Epithelial cell of esophagus (primary cell): ENCODE measurements around the gene USH1C.

Experiments
- DNase-seq: peaks from one replicate; pipeline ENCODE4 v3.0.0; 2010; ENCODE audit warnings: low read depth
- H3K4me3 ChIP-seq: 2 replicates; pipeline ENCODE4 v1.5.1; 2011; ENCODE audit warnings: mild to moderate bottlenecking, low read length, control low read depth
- CTCF ChIP-seq: IDR thresholded peaks from 2 replicates; pipeline ENCODE4 v1.5.1; 2011; ENCODE audit warnings: low read depth, mild to moderate bottlenecking, low read length, control low read depth, inconsistent platforms; ENCODE audit not compliant: insufficient read depth; ENCODE audit errors: missing control alignments

USH1C gene

GRCh38 chr11:17544181-17544622, at the start of gene USH1C:
TSS of gene USH1C (minus strand) at chr11:17544416. CDS start at chr11:17544307, 109 bp downstream.
- peak; percentile 11 for DNase-seq
- no peak within 1 kb of the TSS for H3K4me3 ChIP-seq
- TF ChIP-seq CTCF: no peak

GRCh38 chr11:17593466-17594245, 49.4 kb upstream of the USH1C start:
- H3K4me3 ChIP-seq: no peak overlapping the region
- DNase-seq: no peak
- no peak for TF ChIP-seq CTCF

GRCh38 chr11:17591293-17591692, 47.1 kb upstream of the USH1C start:
- no peak for TF ChIP-seq CTCF
- H3K4me3 ChIP-seq: no peak overlapping the region
- DNase-seq: no peak

- DNase-seq: no peak
- no peak overlapping the region for H3K4me3 ChIP-seq
- TF ChIP-seq CTCF: no peak
These were observed 46.2 kb upstream of the USH1C start for GRCh38 chr11:17590463-17590862.

- TF ChIP-seq CTCF: no peak
- H3K4me3 ChIP-seq: no peak overlapping the region
- no peak for DNase-seq
These were observed 44.5 kb upstream of the USH1C start for GRCh38 chr11:17588721-17589120.

GRCh38 chr11:17588166-17588565, 44.0 kb upstream of the USH1C start:
- no peak for TF ChIP-seq CTCF
- no peak overlapping the region for H3K4me3 ChIP-seq
- DNase-seq: no peak
